Left lung (tissue), 10 donors: ENCODE data around the gene PLB1. TPM values are rescaled to one million over a fixed set of nuclear protein-coding genes. Genes with fewer than 3 reads are reported as not detected.
"Not testable (repeated sequence)": the region's sequence is repeated elsewhere in the genome, so short reads cannot be mapped to it uniquely, and the experiment has no call there.

Experiments
- ATAC-seq: fragments of 200-7000 bp; cut with Tn5 transposase; one replicate; pipeline ENCODE4 v1.9.1; 2020; ENCODE audit warnings: moderate library complexity
- DNase-seq, 4 donors: peaks; one replicate each; pipeline ENCODE4 v3.0.0-alpha.2; 2013 to 2020
- H3K27ac ChIP-seq, 2 donors: fragments of 200-600 bp; sonication (generic) in 1 of 2; one replicate each; pipeline versions ENCODE4 v1.5.0 to v1.8.0; 2020 to 2021
- H3K27me3 ChIP-seq, 2 donors: fragments of 200-600 bp; sonication (generic) in 1 of 2; one replicate each; pipeline versions ENCODE4 v1.5.0 to v1.8.0; 2020 to 2021
- H3K36me3 ChIP-seq, 2 donors: fragments of 200-600 bp; sonication (generic) in 1 of 2; one replicate each; pipeline versions ENCODE4 v1.5.0 to v1.8.0; 2020 to 2021
- H3K4me1 ChIP-seq, 2 donors: fragments of 200-600 bp; one replicate each; pipeline ENCODE4 v1.8.0; 2021
- H3K4me3 ChIP-seq, 2 donors: fragments of 200-600 bp; sonication (generic) in 1 of 2; one replicate each; pipeline versions ENCODE4 v1.5.0 to v1.8.0; 2020 to 2021; ENCODE audit warnings: mild to moderate bottlenecking in 1 of 2
- H3K9me3 ChIP-seq, 2 donors: fragments of 200-600 bp; sonication (generic) in 1 of 2; one replicate each; pipeline versions ENCODE4 v1.5.0 to v1.8.0; 2020 to 2021
- intact Hi-C, 2 donors: fragments of 100-400 bp; cut with DNase I; formaldehyde crosslinking; loops; one replicate each; pipeline versions ENCODE4 v1.11.2 to v1.14.2; 2022
- polyA plus RNA-seq, 6 donors: library from polyadenylated mRNA; unstranded; fragments of 120-200 nt; gene quantifications; one replicate each; pipeline ENCODE4 v1.2.1, GENCODE V29; 2013; ENCODE audit not compliant: insufficient read length in 6 of 6
- total RNA-seq, 2 donors: library from RNA; stranded (reverse); fragmentation: NEBNext Ultra II Directional; extraction: Animal tissue kit (Norgen Biotek cat#: 25700); gene quantifications; one replicate each; pipeline ENCODE4 v1.2.1, GENCODE V29; 2021
- TF ChIP-seq, protein P1 (sequence below), 2 donors: fragments of 200-600 bp; sonication (generic) in 1 of 2; IDR thresholded peaks; one replicate each; pipeline versions ENCODE4 v1.5.0 to v1.8.0; 2021; ENCODE audit warnings: antibody characterized with exemption in 2 of 2
- donor health status: DM: no; HTN: yes; CAD: no.
- donor health status: DM: no; HTN: no; CAD: no.

Gene PLB1
- total and polyA plus RNA-seq, 8 donors: 0.94 to 6.8 (median 1.9) TPM

- Histone ChIP-seq H3K4me3 (no peak overlapping the region), H3K9me3 (no peaks in the 10 kb centered on the region), H3K27me3 (no peaks in the 10 kb centered on the region), H3K36me3 (no peaks in the 10 kb centered on the region), H3K27ac (no peak overlapping the region), H3K4me1 (no peaks in the 10 kb centered on the region)
- TF ChIP-seq, protein P1, sequence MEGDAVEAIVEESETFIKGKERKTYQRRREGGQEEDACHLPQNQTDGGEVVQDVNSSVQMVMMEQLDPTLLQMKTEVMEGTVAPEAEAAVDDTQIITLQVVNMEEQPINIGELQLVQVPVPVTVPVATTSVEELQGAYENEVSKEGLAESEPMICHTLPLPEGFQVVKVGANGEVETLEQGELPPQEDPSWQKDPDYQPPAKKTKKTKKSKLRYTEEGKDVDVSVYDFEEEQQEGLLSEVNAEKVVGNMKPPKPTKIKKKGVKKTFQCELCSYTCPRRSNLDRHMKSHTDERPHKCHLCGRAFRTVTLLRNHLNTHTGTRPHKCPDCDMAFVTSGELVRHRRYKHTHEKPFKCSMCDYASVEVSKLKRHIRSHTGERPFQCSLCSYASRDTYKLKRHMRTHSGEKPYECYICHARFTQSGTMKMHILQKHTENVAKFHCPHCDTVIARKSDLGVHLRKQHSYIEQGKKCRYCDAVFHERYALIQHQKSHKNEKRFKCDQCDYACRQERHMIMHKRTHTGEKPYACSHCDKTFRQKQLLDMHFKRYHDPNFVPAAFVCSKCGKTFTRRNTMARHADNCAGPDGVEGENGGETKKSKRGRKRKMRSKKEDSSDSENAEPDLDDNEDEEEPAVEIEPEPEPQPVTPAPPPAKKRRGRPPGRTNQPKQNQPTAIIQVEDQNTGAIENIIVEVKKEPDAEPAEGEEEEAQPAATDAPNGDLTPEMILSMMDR (IDR thresholded peaks at IDR 0.05): no peak
- DNase-seq (no peak), ATAC-seq (no peak)
- intact Hi-C loops: no loop called here
Observed at GRCh38 chr2:28547906-28548600, 52.2 kb downstream of the PLB1 start.

- H3K27me3 ChIP-seq, H3K4me1 ChIP-seq, DNase-seq, ATAC-seq, H3K36me3 ChIP-seq, H3K9me3 ChIP-seq, H3K27ac ChIP-seq, H3K4me3 ChIP-seq, intact Hi-C loops: not testable (repeated sequence)
Observed at GRCh38 chr2:28550345-28550744, 54.5 kb downstream of the PLB1 start.

GRCh38 chr2:28552045-28552823 is 56.4 kb downstream of the PLB1 start:
- Histone ChIP-seq H3K27ac (no peak overlapping the region), H3K36me3 (no peaks in the 10 kb centered on the region), H3K4me3 (no peak overlapping the region), H3K27me3 (no peaks in the 10 kb centered on the region), H3K4me1 (no peaks in the 10 kb centered on the region), H3K9me3 (no peaks in the 10 kb centered on the region)
- ATAC-seq (no peak), DNase-seq (no peak)
- TF ChIP-seq, protein P1 (IDR thresholded peaks at IDR 0.05): no peak
- intact Hi-C loops: no loop called here

DNA sequence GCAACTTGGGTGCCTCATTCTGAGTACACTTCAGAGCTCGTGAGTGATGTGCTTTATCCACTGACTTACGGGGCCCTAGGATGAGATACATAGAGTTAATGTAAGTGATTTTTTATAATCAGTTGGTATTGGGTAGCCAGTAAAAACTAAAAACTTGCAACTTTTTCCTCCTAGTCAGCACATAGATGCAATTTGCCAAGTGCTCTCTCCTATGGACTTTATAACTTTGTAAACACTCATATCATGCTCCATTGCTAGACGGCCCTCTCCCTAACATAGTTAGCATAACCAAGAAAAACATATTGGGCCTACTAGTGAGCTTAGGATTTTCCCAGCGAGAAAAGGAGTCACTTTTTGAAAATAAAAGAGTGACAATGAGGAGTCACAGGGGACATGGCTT is 60.4 kb downstream of the PLB1 start:
- no peak overlapping the region for H3K27ac ChIP-seq
- intact Hi-C loops: no loop called here
- H3K4me3 ChIP-seq: no peak overlapping the region
- DNase-seq (no peak), ATAC-seq (no peak)
- H3K9me3 ChIP-seq: no peaks in the 10 kb centered on the region
- no peaks in the 10 kb centered on the region for H3K36me3 ChIP-seq
- no peaks in the 10 kb centered on the region for H3K27me3 ChIP-seq
- H3K4me1 ChIP-seq: no peaks in the 10 kb centered on the region
- TF ChIP-seq, protein P1 (IDR thresholded peaks at IDR 0.05): no peak

GRCh38 chr2:28557389-28558131 is 61.7 kb downstream of the PLB1 start:
- DNase-seq: no peak
- ATAC-seq: no peak
- Histone ChIP-seq H3K27me3 (no peaks in the 10 kb centered on the region), H3K27ac (no peak overlapping the region), H3K9me3 (no peaks in the 10 kb centered on the region), H3K36me3 (no peaks in the 10 kb centered on the region), H3K4me3 (no peak overlapping the region), H3K4me1 (no peaks in the 10 kb centered on the region)
- TF ChIP-seq, protein P1 (IDR thresholded peaks at IDR 0.05): no peak
- intact Hi-C loops: no loop called here
